ENCODE data around the gene IKZF1.

GRCh38 chr7:50304129-50304910, at the start of gene IKZF1:
- no peak for TF ChIP-seq REXO4 (CRISPR knock-in tag; IDR thresholded peaks at IDR 0.05; ENCODE audit: borderline replicate concordance)
- TF ChIP-seq HBP1 (CRISPR knock-in tag; IDR thresholded peaks at IDR 0.05; ENCODE audit: low read depth) = no peak
